Mesenteric fat pad (tissue), 1 donor: ENCODE results near the gene EIF4G1. TPM values are rescaled to one million over a fixed set of nuclear protein-coding genes. Genes with fewer than 3 reads are reported as not detected.
A peak's percentile ranks its signal among the peaks of the same experiment; 100 is the strongest.
"Not testable (repeated sequence)": the region's sequence is repeated elsewhere in the genome, so short reads cannot be mapped to it uniquely, and the experiment has no call there.

Experiments used
- DNase-seq: peaks from one replicate; pipeline ENCODE4 v3.0.0-alpha.2; 2020; ENCODE audit warnings: low spot score
- long read RNA-seq: library from polyadenylated mRNA; unstranded; transcript quantifications from one replicate; pipeline ENCODE4 v2.0.0, GENCODE V29; 2020
- total RNA-seq: library from RNA; stranded (reverse); fragmentation: NEBNext Ultra II Directional; extraction: Animal tissue kit (Norgen Biotek cat#: 25700); gene quantifications from one replicate; pipeline ENCODE4 v1.2.1, GENCODE V29; 2021
- donor health status: DM: yes; HTN: yes; CAD: no.

The EIF4G1 gene
- total RNA-seq, result 361 TPM
- long read RNA-seq, partial matches to known transcripts, result 379 of 442 reads
- long read RNA-seq, other reads (novel, unspliced or antisense), result 60 of 442 reads

DNA sequence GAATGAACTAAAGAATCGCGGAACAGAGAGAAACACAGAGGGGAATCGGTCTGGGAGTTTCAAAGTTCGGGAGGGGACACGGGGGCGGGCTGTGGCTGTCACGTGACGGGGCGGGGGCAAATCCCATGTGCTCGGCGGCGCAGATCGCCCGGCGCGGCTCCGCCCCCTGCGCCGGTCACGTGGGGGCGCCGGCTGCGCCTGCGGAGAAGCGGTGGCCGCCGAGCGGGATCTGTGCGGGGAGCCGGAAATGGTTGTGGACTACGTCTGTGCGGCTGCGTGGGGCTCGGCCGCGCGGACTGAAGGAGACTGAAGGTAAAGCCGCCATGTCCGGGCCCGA, at the start of gene EIF4G1:
TSS of gene EIF4G1 (plus strand) at position 244 of the 337 bp plus-strand sequence. CDS start 1,191 bp downstream, outside the sequence.
- peak; percentile 98 for DNase-seq

GRCh38 chr3:184267249-184267648, 47.2 kb upstream of the EIF4G1 start:
- not testable (repeated sequence) for DNase-seq

GRCh38 chr3:184272269-184272668, 42.1 kb upstream of the EIF4G1 start:
- DNase-seq, result no peak

DNA sequence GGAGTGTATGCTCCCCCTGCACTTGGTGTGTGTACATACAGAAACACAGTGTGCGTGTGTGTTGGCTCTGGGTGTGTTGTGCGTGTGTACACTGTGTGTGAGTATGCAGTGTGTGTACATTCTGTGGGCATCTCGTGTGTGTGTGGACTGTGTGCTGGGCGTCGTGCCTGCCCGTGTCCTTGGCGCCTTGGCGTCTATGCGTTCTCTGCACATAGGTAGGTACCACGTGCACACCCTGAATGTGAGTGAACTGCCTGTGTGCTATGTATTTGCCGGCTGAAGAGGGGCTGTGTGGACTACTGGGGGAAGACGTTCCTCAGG, 39.1 kb upstream of the EIF4G1 start:
- no peak for DNase-seq

- no peak for DNase-seq
Observed at GRCh38 chr3:184275961-184276910, 38.2 kb upstream of the EIF4G1 start, which contains the start of gene ECE2. Gene ECE2 (plus strand): TSS chr3:184276022. CDS start chr3:184276154, 132 bp downstream.

DNA sequence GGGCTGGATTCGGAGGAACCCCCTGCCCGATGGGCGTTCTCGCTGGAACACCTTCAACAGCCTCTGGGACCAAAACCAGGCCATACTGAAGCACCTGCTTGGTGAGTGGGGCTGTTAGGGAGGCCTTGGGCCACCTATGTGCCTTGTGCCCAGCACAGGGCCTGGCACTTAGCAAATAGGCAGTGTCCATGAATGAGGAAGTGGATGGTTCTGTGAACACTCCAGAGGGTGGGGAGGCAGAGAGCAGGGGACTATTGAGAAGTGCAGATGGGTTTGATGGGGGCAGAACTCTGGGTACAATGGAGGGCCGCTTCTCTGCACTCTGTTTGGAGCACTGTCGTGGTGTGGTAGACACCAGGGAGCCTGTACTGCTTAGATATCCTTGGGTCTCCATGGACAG, 37.0 kb upstream of the EIF4G1 start:
- DNase-seq, result no peak

GRCh38 chr3:184282941-184283340, 31.5 kb upstream of the EIF4G1 start:
- no peak for DNase-seq

- no peak for DNase-seq
Observed at GRCh38 chr3:184283681-184284080, 30.7 kb upstream of the EIF4G1 start.

GRCh38 chr3:184284696-184285095, 29.7 kb upstream of the EIF4G1 start:
- no peak for DNase-seq

GRCh38 chr3:184289426-184289938, 24.9 kb upstream of the EIF4G1 start:
- no peak for DNase-seq

- DNase-seq, result no peak
Observed at GRCh38 chr3:184290331-184290730, 24.1 kb upstream of the EIF4G1 start.

DNA sequence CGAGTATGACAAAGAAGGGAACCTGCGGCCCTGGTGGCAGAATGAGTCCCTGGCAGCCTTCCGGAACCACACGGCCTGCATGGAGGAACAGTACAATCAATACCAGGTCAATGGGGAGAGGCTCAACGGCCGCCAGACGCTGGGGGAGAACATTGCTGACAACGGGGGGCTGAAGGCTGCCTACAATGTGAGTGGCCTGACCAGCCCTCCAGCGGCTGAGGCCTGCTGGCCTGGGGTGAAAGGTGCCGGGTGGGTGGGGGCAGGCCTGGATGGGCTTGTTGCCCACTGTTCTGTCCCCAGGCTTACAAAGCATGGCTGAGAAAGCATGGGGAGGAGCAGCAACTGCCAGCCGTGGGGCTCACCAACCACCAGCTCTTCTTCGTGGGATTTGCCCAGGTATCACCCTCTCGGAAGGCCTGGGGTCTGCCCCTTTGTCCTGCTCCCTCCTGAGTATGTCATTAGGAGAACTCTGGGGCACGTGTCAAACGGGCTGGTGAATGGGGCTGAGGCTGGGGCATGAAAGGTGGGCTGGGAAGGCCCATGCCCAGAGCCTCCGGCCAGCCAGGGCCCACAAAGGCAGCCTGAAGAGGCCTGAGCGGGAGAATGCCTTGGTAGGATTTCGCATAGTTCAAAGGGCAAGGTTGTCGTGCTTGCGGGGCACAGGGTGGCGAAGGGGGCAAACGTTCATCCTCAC, 23.2 kb upstream of the EIF4G1 start:
- DNase-seq, result no peak

DNA sequence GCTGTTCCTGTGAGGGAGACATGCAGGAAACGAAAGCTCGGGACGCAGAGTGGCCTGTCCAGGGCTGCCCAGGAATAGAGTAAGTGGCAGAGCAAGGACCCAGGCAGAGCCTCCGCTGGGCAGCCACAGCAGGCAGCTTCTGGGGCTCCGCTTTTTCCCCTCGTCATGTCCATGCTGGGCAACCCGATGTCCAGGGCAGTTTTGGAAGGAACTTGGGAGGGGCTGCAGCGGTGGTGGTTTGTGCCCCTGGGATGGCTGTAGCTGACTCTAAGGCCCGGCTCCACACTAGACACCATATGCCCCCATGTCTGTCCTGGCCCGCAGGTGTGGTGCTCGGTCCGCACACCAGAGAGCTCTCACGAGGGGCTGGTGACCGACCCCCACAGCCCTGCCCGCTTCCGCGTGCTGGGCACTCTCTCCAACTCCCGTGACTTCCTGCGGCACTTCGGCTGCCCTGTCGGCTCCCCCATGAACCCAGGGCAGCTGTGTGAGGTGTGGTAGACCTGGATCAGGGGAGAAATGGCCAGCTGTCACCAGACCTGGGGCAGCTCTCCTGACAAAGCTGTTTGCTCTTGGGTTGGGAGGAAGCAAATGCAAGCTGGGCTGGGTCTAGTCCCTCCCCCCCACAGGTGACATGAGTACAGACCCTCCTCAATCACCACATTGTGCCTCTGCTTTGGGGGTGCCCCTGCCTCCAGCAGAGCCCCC, 22.5 kb upstream of the EIF4G1 start:
- no peak for DNase-seq

DNA sequence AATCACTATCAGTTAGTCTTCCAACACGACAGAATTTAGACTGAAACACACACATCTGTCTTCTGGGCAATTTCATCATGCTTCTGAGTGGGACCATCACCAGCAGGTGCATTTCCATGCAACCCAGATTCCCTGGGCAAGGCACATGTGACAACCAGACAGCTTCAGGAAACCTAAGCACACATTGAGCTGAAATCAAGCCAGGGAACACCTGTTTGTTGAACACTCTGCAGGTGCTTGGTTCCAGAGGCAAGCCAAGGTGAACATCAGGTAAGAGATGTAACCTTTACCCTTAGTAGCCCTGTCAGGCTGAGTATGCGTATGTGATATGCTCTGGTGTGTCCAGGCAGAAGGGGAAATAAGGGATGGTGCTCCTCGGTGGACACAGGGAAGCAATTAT, 18.6 kb upstream of the EIF4G1 start:
- no peak for DNase-seq

DNA sequence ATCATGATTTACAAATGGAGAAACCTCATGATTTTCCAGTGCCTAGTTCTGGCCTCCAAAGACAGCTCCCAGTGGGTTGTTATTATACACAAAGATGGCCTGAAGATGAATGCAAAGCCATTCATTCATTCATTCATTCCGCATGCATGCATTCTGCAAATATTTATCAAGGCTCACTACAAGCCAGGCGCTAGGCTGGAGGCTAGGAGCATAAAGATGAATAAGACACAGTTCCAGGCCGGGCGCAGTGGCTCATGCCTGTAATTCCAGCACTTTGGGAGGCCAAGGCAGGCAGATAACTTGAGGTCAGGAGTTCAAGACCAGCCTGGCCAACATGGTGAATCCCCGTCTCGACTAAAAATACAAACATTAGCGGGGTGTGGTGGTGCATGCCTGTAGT, 17.8 kb upstream of the EIF4G1 start:
- no peak for DNase-seq

GRCh38 chr3:184298759-184299487, 15.5 kb upstream of the EIF4G1 start, which contains the start of gene PSMD2:
Gene PSMD2 (plus strand): TSS chr3:184299241. CDS start chr3:184299267, 26 bp downstream.
- peak; percentile 99 for DNase-seq

DNA sequence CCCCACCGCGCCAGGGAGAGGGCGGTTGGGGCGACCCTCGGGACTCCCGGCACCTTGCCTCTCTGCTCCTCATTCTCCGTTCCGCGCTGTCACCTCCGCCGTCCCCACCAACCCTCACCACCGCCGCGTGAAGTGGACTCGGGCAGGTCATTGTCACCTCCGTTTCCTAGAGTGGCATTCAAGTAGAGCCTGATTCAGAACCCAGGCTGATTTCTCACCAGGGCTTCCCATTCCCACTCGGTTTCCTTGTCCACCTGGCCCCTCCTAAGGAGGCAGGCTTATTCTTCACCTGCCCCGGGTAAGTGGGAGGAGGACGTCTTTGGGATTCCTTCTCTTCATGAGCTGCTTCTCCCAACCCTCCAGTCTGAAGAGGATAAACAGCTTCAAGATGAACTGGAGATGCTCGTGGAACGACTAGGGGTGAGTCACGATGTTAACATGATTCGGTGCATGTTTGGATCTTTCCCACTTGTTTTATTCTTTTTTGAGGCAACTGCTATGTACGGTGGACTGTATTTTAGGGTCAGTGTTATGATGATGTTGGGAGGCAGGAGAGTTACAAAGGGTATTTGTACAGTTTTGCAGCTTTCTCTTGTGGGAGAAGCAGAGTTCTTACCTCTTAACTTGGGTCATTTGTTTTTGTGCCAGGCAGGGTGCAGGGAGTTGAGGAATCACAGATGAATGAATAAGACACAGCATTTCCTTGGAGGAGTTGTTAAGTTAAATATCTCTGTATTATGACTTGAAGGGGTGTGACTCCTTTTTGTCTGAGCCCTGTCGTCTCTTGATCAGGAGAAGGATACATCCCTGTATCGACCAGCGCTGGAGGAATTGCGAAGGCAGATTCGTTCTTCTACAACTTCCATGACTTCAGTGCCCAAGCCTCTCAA, 14.7 kb upstream of the EIF4G1 start:
- DNase-seq, result no peak

- no peak for DNase-seq
Observed at GRCh38 chr3:184300378-184300720, 14.1 kb upstream of the EIF4G1 start.

DNA sequence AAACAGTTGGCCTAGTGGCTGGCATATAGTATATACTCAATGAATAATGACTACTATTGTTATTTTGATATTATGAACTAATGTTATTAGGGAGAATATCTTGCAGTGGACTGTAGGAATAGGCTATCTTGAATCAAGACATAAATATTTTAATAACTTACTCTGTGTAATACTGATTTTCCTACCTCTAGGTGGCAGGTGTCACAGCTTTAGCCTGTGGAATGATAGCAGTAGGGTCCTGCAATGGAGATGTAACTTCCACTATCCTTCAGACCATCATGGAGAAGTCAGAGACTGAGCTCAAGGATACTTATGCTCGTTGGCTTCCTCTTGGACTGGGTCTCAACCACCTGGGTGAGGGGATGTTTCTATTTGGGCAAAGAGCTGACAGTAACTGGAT, 8.8 kb upstream of the EIF4G1 start:
- DNase-seq, result no peak
